H1 (cell line): ENCODE results near the gene G6PC1. TPM values are rescaled to one million over a fixed set of nuclear protein-coding genes. Genes with fewer than 3 reads are reported as not detected.

Experiments used
- CTCF ChIA-PET: fragments of 300-600 bp; sonication (Branson Sonifier 250); formaldehyde crosslinking; loops from one replicate; lab custom pipeline; 2021; ENCODE audit not compliant: partially characterized antibody; lab: Charles Lee
- POLR2A ChIA-PET: fragments of 300-600 bp; sonication (Branson Sonifier 250); formaldehyde crosslinking; loops from one replicate; lab custom pipeline; 2021; ENCODE audit warnings: inconsistent platforms; ENCODE audit not compliant: partially characterized antibody; lab: Charles Lee
- DNase-seq, 2 experiments: peaks; one replicate each; pipeline versions ENCODE4 v3.0.0 to v3.0.0-alpha.2; 2010 to 2022; ENCODE audit warnings: low spot score in 2 of 2, low read depth in 1 of 2, mixed read lengths in 1 of 2
- FAIRE-seq: peaks from 2 replicates; lab custom pipeline; 2011; peaks lifted over from hg19 to GRCh38; lab: Jason Lieb, UNC
- H2AFZ ChIP-seq: 2 replicates; pipeline ENCODE4 v1.8.1; 2012; ENCODE audit warnings: low read length, inconsistent platforms
- H2AK5ac ChIP-seq: 2 replicates; pipeline ENCODE4 v1.6.1; 2013; ENCODE audit warnings: low read depth, low read length
- H2BK120ac ChIP-seq: replicated peaks from 2 replicates; pipeline ENCODE3; 2013; ENCODE audit warnings: low read depth, low read length, inconsistent platforms
- H2BK12ac ChIP-seq: 2 replicates; pipeline ENCODE4 v1.6.1; 2013; ENCODE audit warnings: low read depth, low read length
- H2BK15ac ChIP-seq: 2 replicates; pipeline ENCODE4 v1.6.1; 2013; ENCODE audit warnings: low read length
- H2BK20ac ChIP-seq: 2 replicates; pipeline ENCODE4 v1.6.1; 2013; ENCODE audit warnings: low read length
- H2BK5ac ChIP-seq: 2 replicates; pipeline ENCODE4 v1.6.1; 2013; ENCODE audit warnings: low read depth, low read length
- H3K14ac ChIP-seq: 2 replicates; pipeline ENCODE4 v1.6.1; 2013; ENCODE audit warnings: inconsistent platforms; ENCODE audit not compliant: insufficient read length
- H3K18ac ChIP-seq: 2 replicates; pipeline ENCODE4 v1.6.1; 2013; ENCODE audit warnings: low read length; ENCODE audit errors: extremely low read depth
- H3K23ac ChIP-seq: 2 replicates; pipeline ENCODE4 v1.6.1; 2013; ENCODE audit warnings: inconsistent platforms; ENCODE audit not compliant: insufficient read length
- H3K23me2 ChIP-seq: 2 replicates; pipeline ENCODE4 v1.6.1; 2013; ENCODE audit warnings: low read depth, low read length
- H3K27ac ChIP-seq: 2 replicates; pipeline ENCODE4 v1.6.1; 2011; ENCODE audit warnings: low read depth, low read length, inconsistent platforms
- H3K27me3 ChIP-seq, 4 experiments: replicated peaks in 1 of 4; 1 replicate in 1 of 4; 2 replicates in 3 of 4; pipeline versions ENCODE4 v1.6.1 to v1.8.1; 2011 to 2013; ENCODE audit warnings: low read length in 3 of 4, mild to moderate bottlenecking in 3 of 4, inconsistent platforms in 2 of 4, mixed read lengths in 2 of 4, moderate library complexity in 1 of 4; ENCODE audit not compliant: control insufficient read depth in 3 of 4, insufficient read depth in 3 of 4; ENCODE audit errors: extremely low read depth in 1 of 4
- H3K36me3 ChIP-seq, 4 experiments: 2 replicates each; pipeline versions ENCODE4 v1.6.1 to v1.8.1; 2011 to 2013; ENCODE audit warnings: mild to moderate bottlenecking in 4 of 4, low read length in 3 of 4, moderate library complexity in 2 of 4, control low read depth in 1 of 4, inconsistent platforms in 1 of 4; ENCODE audit not compliant: insufficient read depth in 4 of 4, control insufficient read depth in 2 of 4
- H3K4ac ChIP-seq: replicated peaks from 2 replicates; pipeline ENCODE3; 2013; ENCODE audit warnings: low read length, low read depth, mixed read lengths, inconsistent platforms; ENCODE audit not compliant: insufficient read length
- H3K4me1 ChIP-seq, 4 experiments: replicated peaks in 1 of 4; 1 replicate in 1 of 4; 2 replicates in 3 of 4; pipeline versions ENCODE4 v1.6.1 to v1.8.1; 2011 to 2013; ENCODE audit warnings: low read length in 3 of 4, inconsistent platforms in 2 of 4, mixed read lengths in 1 of 4; ENCODE audit not compliant: insufficient read depth in 4 of 4, control insufficient read depth in 3 of 4
- H3K4me2 ChIP-seq, 2 experiments: 2 replicates each; pipeline versions ENCODE4 v1.6.1 to v1.8.1; 2011 to 2013; ENCODE audit warnings: low read depth in 2 of 2, low read length in 2 of 2, control low read depth in 1 of 2, inconsistent platforms in 1 of 2, mild to moderate bottlenecking in 1 of 2; ENCODE audit not compliant: insufficient read depth in 1 of 2
- H3K4me3 ChIP-seq, 4 experiments: fragments of 200-600, 300-600 bp in 1 of 4; sonication (generic), shearing (Covaris generic), sonication (Bioruptor Twin) in 1 of 4; 2 replicates each; pipeline versions ENCODE4 v1.5.1 to v1.8.1; 2011 to 2016; ENCODE audit warnings: low read length in 4 of 4, low read depth in 3 of 4, control low read depth in 2 of 4, inconsistent platforms in 2 of 4, mild to moderate bottlenecking in 2 of 4, mixed read lengths in 1 of 4, moderate library complexity in 1 of 4; ENCODE audit not compliant: insufficient read depth in 2 of 4; ENCODE audit errors: extremely low read depth in 1 of 4
- H3K56ac ChIP-seq: replicated peaks from 2 replicates; pipeline ENCODE3; 2013; ENCODE audit warnings: low read depth, mild to moderate bottlenecking, mixed read lengths, low read length, inconsistent platforms; ENCODE audit not compliant: insufficient read length
- H3K79me1 ChIP-seq: 2 replicates; pipeline ENCODE4 v1.6.1; 2013; ENCODE audit warnings: low read depth, low read length, control low read depth
- H3K79me2 ChIP-seq, 2 experiments: 2 replicates each; pipeline versions ENCODE4 v1.6.1 to v1.8.1; 2012 to 2013; ENCODE audit warnings: low read length in 2 of 2, mild to moderate bottlenecking in 2 of 2, inconsistent platforms in 1 of 2; ENCODE audit not compliant: insufficient read depth in 2 of 2, control insufficient read depth in 1 of 2
- H3K9ac ChIP-seq, 4 experiments: replicated peaks in 1 of 4; 1 replicate in 1 of 4; 2 replicates in 3 of 4; pipeline versions ENCODE4 v1.6.1 to v1.8.1; 2011 to 2013; ENCODE audit warnings: low read depth in 3 of 4, low read length in 3 of 4, control low read depth in 2 of 4, mild to moderate bottlenecking in 2 of 4, moderate library complexity in 2 of 4, inconsistent platforms in 1 of 4; ENCODE audit errors: extremely low read depth in 1 of 4
- H3K9me3 ChIP-seq, 2 experiments: 2 replicates each; pipeline versions ENCODE4 v1.6.1 to v1.8.1; 2012 to 2013; ENCODE audit warnings: mild to moderate bottlenecking in 2 of 2, moderate library complexity in 2 of 2, control low read depth in 1 of 2, inconsistent platforms in 1 of 2, low read depth in 1 of 2, low read length in 1 of 2, mixed read lengths in 1 of 2; ENCODE audit not compliant: insufficient read depth in 2 of 2
- H4K20me1 ChIP-seq, 2 experiments: replicated peaks in 1 of 2; 2 replicates each; pipeline versions ENCODE3 to v1.8.1; 2011 to 2013; ENCODE audit warnings: inconsistent platforms in 2 of 2, low read length in 2 of 2, mild to moderate bottlenecking in 1 of 2; ENCODE audit not compliant: insufficient read depth in 2 of 2, control insufficient read depth in 1 of 2
- H4K5ac ChIP-seq: 2 replicates; pipeline ENCODE4 v1.6.1; 2013; ENCODE audit warnings: low read length, low read depth, mixed read lengths, inconsistent platforms; ENCODE audit not compliant: insufficient read length
- H4K8ac ChIP-seq: 2 replicates; pipeline ENCODE4 v1.8.0; 2013; ENCODE audit warnings: mild to moderate bottlenecking, moderate library complexity, low read length, inconsistent platforms; ENCODE audit not compliant: insufficient read depth; ENCODE audit errors: extremely low read depth
- H4K91ac ChIP-seq: replicated peaks from 2 replicates; pipeline ENCODE3; 2013; ENCODE audit warnings: low read length, mixed read lengths, inconsistent platforms; ENCODE audit not compliant: insufficient read length
- CHD1 ChIP-seq: IDR thresholded peaks from 2 replicates; pipeline ENCODE4 v1.6.1; 2012; ENCODE audit warnings: low read depth, low read length, improper control_type of control experiment
- TAF7 ChIP-seq: optimal IDR thresholded peaks from 2 replicates; pipeline ENCODE3; 2011; ENCODE audit warnings: low read depth, mild to moderate bottlenecking, inconsistent platforms, low read length, moderate library complexity, borderline replicate concordance
- WGBS, 2 experiments: shearing (Covaris generic) in 1 of 2; methylation state at CpG; one replicate each; pipeline versions ENCODE4 v1.1.6 to v1.1.7; 2013 to 2015; ENCODE audit warnings: low lambda C conversion rate in 2 of 2, mixed read lengths in 2 of 2, inconsistent platforms in 1 of 2, low coverage in 1 of 2, missing lambda C conversion rate in 1 of 2; ENCODE audit not compliant: insufficient replicate concordance in 2 of 2, insufficient coverage in 1 of 2, insufficient read length in 1 of 2; ENCODE audit errors: extremely low coverage in 1 of 2, missing lambda C conversion rate in 1 of 2; 5-methylcytosine and 5-hydroxymethylcytosine counted together
- polyA plus RNA-seq, 7 experiments: library from polyadenylated mRNA; depleted of rRNA in 3 of 7; stranded (reverse) in 5 of 7; unstranded in 2 of 7; fragments of >200 nt in 5 of 7; fragments of 200-250 nt in 2 of 7; gene quantifications; 1 replicate in 5 of 7; 2 replicates in 1 of 7; 4 replicates in 1 of 7; pipeline versions ENCODE4 v1.2.1 to v1.2.3, GENCODE V29; 2011 to 2013; ENCODE audit warnings: missing spikeins in 2 of 7, mixed read lengths in 2 of 7
- total RNA-seq: library from RNA; stranded (reverse); fragmentation: NEBNext Ultra II Directional; extraction: Animal tissue kit (Norgen Biotek cat#: 25700); gene quantifications from 2 replicates; pipeline ENCODE4 v1.2.1, GENCODE V29; 2021
- TF ChIP-seq, protein P1 (sequence below): IDR thresholded peaks from 2 replicates; pipeline ENCODE4 v1.6.1; 2012; ENCODE audit warnings: inconsistent platforms

Gene G6PC1
- total and polyA plus RNA-seq, 2 of the 8 experiments (the other 6 are each of a cell fraction or from before 2014, with no cell fraction given): 0.02 TPM; not detected in 1

DNA sequence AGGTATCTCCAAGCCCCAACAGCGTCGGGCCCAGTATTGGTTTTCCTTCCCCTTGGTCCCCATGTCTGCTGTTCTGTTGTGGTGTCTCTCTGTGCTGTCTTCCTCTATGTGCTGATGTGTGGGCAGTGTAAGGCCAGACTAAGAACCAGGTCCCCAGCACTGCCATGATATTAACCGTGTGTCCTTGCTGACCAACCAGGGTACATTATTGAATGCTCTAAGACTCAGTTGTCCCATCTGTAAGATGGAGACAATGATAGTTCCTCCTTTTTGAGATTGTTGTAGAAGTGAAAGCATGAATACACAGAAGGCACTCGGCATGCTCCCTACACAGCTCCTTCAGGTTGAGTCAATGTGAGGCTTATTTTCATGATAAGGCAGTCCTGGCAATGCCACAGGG lies 29.0 kb upstream of the G6PC1 start:
- 93% methylated on average over 4 of the region's 4 CpGs; no CpG with 5 or more reads in 1 of the 2 experiments for WGBS, 2 experiments
- H4K5ac ChIP-seq: no peak overlapping the region
- H2BK5ac ChIP-seq: no peak overlapping the region
- DNase-seq: no peak
- H3K4me3 ChIP-seq: no peak overlapping the region
- no peak overlapping the region for H4K91ac ChIP-seq
- FAIRE-seq: no peak
- no peak overlapping the region for H2BK120ac ChIP-seq
- CTCF ChIA-PET: interaction anchor here (0.7 kb wide), 1 partner anchor 794 kb away, joined by 3 read pairs; no protein-coding TSS in a partner anchor
- no peaks in the 10 kb centered on the region for H3K36me3 ChIP-seq
- TF ChIP-seq, protein P1, sequence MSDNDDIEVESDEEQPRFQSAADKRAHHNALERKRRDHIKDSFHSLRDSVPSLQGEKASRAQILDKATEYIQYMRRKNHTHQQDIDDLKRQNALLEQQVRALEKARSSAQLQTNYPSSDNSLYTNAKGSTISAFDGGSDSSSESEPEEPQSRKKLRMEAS: no peak
- TF ChIP-seq TAF7 (no peak), CHD1 (no peak)
- H3K4me1 ChIP-seq: no peaks in the 10 kb centered on the region
- no peak overlapping the region for H2BK20ac ChIP-seq
- H3K23me2 ChIP-seq: no peaks in the 10 kb centered on the region
- no peak overlapping the region for H2BK12ac ChIP-seq
- H3K9ac ChIP-seq: no peak overlapping the region
- no peak overlapping the region for H3K18ac ChIP-seq
- no peak overlapping the region for H3K4me2 ChIP-seq
- H3K56ac ChIP-seq: no peak overlapping the region
- no peak overlapping the region for H3K23ac ChIP-seq
- no peak overlapping the region for H4K8ac ChIP-seq
- H3K9me3 ChIP-seq: peaks cover 2 to 11% of the 10 kb centered on the region in 2 experiments; a peak in 1 of 4 replicates
- H3K27me3 ChIP-seq: no peaks in the 10 kb centered on the region
- H2AFZ ChIP-seq: no peak overlapping the region
- no peak overlapping the region for H3K14ac ChIP-seq
- no peak overlapping the region for H2AK5ac ChIP-seq
- no peak overlapping the region for H3K27ac ChIP-seq
- no peak overlapping the region for H2BK15ac ChIP-seq
- H4K20me1 ChIP-seq: no peaks in the 10 kb centered on the region
- H3K79me1 ChIP-seq: no peaks in the 10 kb centered on the region
- POLR2A ChIA-PET: no interaction called here
- H3K79me2 ChIP-seq: no peaks in the 10 kb centered on the region
- no peak overlapping the region for H3K4ac ChIP-seq
